BLaER1 treated with 17β-estradiol and CSF1 and Interleukin-3, amounts not matched to agents 10 nM and 100 nM (cell line): ENCODE results near the gene ATXN1.

Experiments
- H3K27ac ChIP-seq, 11 experiments: shearing (Covaris generic); formaldehyde crosslinking; 2 replicates each; pipeline ENCODE4 v1.8.1; 2022
- H3K27me3 ChIP-seq, 11 experiments: shearing (Covaris generic); formaldehyde crosslinking; 2 replicates each; pipeline ENCODE4 v1.8.1; 2022
- H3K36me3 ChIP-seq, 11 experiments: shearing (Covaris generic); formaldehyde crosslinking; 2 replicates each; pipeline ENCODE4 v1.8.1; 2022
- H3K4me1 ChIP-seq, 10 experiments: shearing (Covaris generic); formaldehyde crosslinking; 2 replicates each; pipeline ENCODE4 v1.8.1; 2022
- H3K4me2 ChIP-seq, 11 experiments: shearing (Covaris generic); formaldehyde crosslinking; 2 replicates each; pipeline ENCODE4 v1.8.1; 2022
- H3K4me3 ChIP-seq, 10 experiments: shearing (Covaris generic); formaldehyde crosslinking; 2 replicates each; pipeline ENCODE4 v1.8.1; 2022
- H3K9ac ChIP-seq, 11 experiments: shearing (Covaris generic); formaldehyde crosslinking; 2 replicates each; pipeline ENCODE4 v1.8.1; 2022
- H3K9me3 ChIP-seq, 11 experiments: shearing (Covaris generic); formaldehyde crosslinking; replicated peaks in 1 of 11; 2 replicates each; pipeline ENCODE4 v1.8.1; 2022
- H4K20me1 ChIP-seq, 11 experiments: shearing (Covaris generic); formaldehyde crosslinking; 2 replicates each; pipeline ENCODE4 v1.8.1; 2022
- Cebpa-rat ChIP-seq, 11 experiments: shearing (Covaris generic); IDR thresholded peaks; 2 replicates each; pipeline ENCODE4 v1.8.1; 2022

Gene ATXN1

DNA sequence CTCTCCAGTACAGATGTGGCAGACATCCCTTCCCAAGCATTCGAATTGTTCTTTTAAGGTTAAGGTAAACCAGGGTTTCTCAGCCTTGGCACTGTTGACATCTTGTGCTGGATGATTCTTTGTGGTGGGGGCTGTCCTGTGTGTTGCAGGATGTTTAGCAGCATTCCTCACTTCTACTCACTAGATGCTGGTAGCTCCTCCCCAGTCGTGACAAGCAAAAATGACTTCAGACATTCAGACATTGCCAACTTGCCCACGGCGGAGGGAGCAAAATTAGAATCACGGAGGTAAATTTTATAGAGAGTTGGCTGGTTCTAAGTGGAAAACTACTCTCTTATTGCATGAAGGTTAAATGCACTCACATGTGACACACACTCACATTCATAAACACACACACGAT lies 334.1 kb downstream of the ATXN1 start:
- no peak for TF ChIP-seq Cebpa-rat (IDR thresholded peaks at IDR 0.05)
- Histone ChIP-seq H3K4me2 (no peak overlapping the region), H3K9ac (no peak overlapping the region), H3K36me3 (peaks cover 0 to 75% (median 0%) of the 10 kb centered on the region in 11 experiments; a peak in 6 of 22 replicates), H3K27ac (no peak overlapping the region), H3K27me3 (no peaks in the 10 kb centered on the region), H3K4me1 (peaks cover 0 to 10% (median 0%) of the 10 kb centered on the region in 10 experiments; a peak in 5 of 20 replicates), H3K9me3 (no peaks in the 10 kb centered on the region), H3K4me3 (no peak overlapping the region), H4K20me1 (peaks cover 0 to 20% (median 0%) of the 10 kb centered on the region in 11 experiments; a peak in 3 of 22 replicates)

DNA sequence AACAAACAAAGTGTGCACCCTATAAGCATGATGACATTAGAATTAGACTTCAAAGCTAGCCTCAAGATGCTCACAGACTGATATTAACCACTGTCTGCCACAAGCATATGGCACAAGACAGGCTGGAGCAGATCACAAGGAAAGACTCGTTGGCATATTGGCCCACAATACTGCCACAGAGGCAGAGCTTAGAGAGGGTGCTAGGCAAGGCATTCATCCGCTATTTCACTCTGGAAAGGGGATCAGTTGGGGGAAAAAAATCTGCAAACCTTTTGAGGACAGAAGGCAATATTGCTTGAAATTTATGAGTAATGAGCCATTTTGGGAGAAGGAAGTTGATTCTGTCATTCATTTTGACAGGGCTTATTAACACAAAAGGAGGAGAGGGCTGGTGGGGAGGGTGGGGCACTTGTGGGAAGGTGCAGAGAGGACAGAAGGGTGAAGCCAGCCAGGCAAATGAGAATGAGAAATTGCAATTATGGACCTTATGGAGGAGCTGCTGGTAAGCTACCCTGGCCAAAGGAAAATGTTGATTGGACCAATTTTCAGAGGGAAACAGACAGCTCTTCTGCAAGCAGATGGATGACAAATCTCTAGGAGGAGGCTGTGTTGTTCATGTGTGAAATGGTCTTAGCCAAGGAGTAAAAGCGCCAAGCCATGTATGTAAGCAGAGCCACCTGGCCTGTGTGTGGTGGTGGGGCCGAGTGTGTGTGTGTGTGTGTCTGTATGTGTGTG lies 335.2 kb downstream of the ATXN1 start:
- no peak overlapping the region for H3K27ac ChIP-seq
- peaks cover 0 to 66% (median 0%) of the 10 kb centered on the region in 11 experiments; a peak in 6 of 22 replicates for H3K36me3 ChIP-seq
- H3K9ac ChIP-seq = no peak overlapping the region
- H4K20me1 ChIP-seq = peaks cover 0 to 25% (median 0%) of the 10 kb centered on the region in 11 experiments; a peak in 3 of 22 replicates
- H3K4me3 ChIP-seq = no peak overlapping the region
- no peak overlapping the region for H3K4me2 ChIP-seq
- no peaks in the 10 kb centered on the region for H3K9me3 ChIP-seq
- H3K4me1 ChIP-seq = peaks cover 3 to 16% (median 7%) of the 10 kb centered on the region in 10 experiments
- no peak for TF ChIP-seq Cebpa-rat (IDR thresholded peaks at IDR 0.05)
- H3K27me3 ChIP-seq = no peaks in the 10 kb centered on the region

DNA sequence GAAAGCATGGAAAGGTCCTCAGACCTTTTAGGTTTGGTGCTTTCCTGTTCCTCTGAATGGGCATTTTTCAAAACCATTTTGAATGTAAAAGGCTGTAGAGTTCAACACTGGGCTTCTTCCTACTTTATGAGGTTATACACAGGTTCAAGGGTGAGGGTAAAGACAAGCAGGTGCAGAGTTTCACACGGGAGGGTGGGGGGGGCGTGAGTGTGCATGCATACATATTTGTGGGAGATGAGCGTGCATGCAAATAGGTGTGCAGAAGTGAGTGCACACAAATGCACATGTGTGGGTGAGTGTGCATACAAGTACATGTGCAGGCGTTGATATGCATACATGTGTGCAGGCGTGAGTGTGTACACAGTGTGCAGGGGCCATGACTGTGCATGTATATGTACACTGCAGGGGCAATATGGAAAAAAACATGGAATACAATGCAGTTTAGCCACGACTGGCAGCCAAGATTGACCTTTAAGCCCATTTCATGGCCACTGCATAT lies 339.7 kb downstream of the ATXN1 start:
- Histone ChIP-seq H4K20me1 (peaks cover 0 to 21% (median 0%) of the 10 kb centered on the region in 11 experiments; a peak in 3 of 22 replicates), H3K4me2 (peak overlapping the region; percentile 34 to 68 (median 47)), H3K27ac (peak overlapping the region in 6 of 11 experiments; percentile 1 to 67 (median 42); a peak in 7 of 22 replicates), H3K4me1 (peaks cover 15 to 26% (median 21%) of the 10 kb centered on the region in 10 experiments), H3K27me3 (no peaks in the 10 kb centered on the region), H3K36me3 (peaks cover 0 to 21% (median 0%) of the 10 kb centered on the region in 11 experiments; a peak in 1 of 22 replicates), H3K9ac (peak overlapping the region in 6 of 11 experiments; percentile 1 to 51 (median 13); a peak in 6 of 22 replicates), H3K9me3 (no peaks in the 10 kb centered on the region), H3K4me3 (no peak overlapping the region)
- no peak for TF ChIP-seq Cebpa-rat (IDR thresholded peaks at IDR 0.05)

DNA sequence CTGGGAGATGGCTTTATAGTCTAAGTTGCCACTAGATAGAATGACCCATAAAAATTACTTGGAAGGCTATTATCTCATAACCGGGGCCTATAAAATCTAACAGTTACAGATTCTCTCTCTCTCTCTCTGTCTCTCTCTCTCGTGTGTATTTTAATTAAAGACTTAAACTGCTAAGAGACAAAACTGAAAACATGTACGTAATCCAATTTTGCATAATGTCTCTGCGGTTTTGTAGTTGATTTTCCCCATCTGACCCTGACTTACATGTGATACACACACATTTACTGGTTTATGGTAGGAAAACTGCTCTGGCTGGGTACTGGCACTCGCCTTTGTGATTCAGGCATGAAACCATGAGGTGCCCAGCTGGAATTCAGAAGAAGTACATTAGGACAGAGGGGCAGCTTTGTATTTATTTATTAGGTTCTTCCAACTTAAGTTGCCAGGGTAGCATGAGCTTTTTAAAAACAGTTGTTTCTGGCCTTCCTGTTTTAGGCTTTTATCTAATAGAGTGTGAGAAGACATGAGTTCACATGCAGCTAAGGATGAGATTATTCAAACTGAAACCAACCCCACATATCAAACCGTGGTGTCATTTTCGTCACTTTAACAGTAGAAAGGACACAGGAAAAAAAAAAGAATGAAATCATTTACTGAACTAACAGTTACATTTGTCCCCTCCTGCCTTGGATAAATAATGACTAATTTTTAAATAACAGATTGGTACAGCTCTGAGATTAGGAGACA lies 340.4 kb downstream of the ATXN1 start:
- H3K4me2 ChIP-seq = peak overlapping the region; percentile 11 to 68 (median 47)
- H3K4me1 ChIP-seq = peaks cover 15 to 26% (median 21%) of the 10 kb centered on the region in 10 experiments
- peak overlapping the region in 10 of 11 experiments; percentile 1 to 67 (median 42); a peak in 13 of 22 replicates for H3K27ac ChIP-seq
- H3K4me3 ChIP-seq = no peak overlapping the region
- H3K27me3 ChIP-seq = no peaks in the 10 kb centered on the region
- TF ChIP-seq Cebpa-rat (IDR thresholded peaks at IDR 0.05) = no peak
- peak overlapping the region in 8 of 11 experiments; percentile 1 to 51 (median 14); a peak in 9 of 22 replicates for H3K9ac ChIP-seq
- H4K20me1 ChIP-seq = peaks cover 0 to 21% (median 0%) of the 10 kb centered on the region in 11 experiments; a peak in 3 of 22 replicates
- no peaks in the 10 kb centered on the region for H3K9me3 ChIP-seq
- peaks cover 0 to 20% (median 0%) of the 10 kb centered on the region in 11 experiments; a peak in 2 of 22 replicates for H3K36me3 ChIP-seq

DNA sequence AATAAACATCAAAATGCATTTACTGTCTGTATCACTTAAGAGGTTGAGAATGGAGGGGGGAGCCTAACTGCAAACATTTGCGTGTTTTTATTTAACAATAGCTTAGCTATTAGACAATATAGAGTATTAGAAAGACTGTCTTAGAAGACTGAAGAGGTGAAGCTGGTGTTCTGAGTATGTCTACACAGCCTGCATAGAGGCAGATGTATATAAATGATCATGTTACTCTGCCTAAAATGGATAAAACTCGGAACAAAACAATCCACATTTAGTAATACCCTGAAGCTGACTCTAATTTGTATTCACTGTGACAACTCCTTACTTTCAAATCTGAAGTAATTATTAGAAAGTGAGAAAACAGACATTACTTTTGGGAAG lies 340.9 kb downstream of the ATXN1 start:
- Histone ChIP-seq H3K9ac (peak overlapping the region in 2 of 11 experiments; percentile 47 to 51; a peak in 4 of 22 replicates), H3K27ac (peak overlapping the region in 6 of 11 experiments; percentile 8 to 67 (median 42); a peak in 8 of 22 replicates), H3K4me1 (peaks cover 15 to 27% (median 21%) of the 10 kb centered on the region in 10 experiments), H4K20me1 (peaks cover 0 to 21% (median 0%) of the 10 kb centered on the region in 11 experiments; a peak in 3 of 22 replicates), H3K4me3 (no peak overlapping the region), H3K9me3 (no peaks in the 10 kb centered on the region), H3K27me3 (no peaks in the 10 kb centered on the region), H3K4me2 (peak overlapping the region; percentile 4 to 68 (median 46); a peak in 16 of 22 replicates), H3K36me3 (peaks cover 0 to 16% (median 0%) of the 10 kb centered on the region in 11 experiments; a peak in 3 of 22 replicates)
- no peak for TF ChIP-seq Cebpa-rat (IDR thresholded peaks at IDR 0.05)

DNA sequence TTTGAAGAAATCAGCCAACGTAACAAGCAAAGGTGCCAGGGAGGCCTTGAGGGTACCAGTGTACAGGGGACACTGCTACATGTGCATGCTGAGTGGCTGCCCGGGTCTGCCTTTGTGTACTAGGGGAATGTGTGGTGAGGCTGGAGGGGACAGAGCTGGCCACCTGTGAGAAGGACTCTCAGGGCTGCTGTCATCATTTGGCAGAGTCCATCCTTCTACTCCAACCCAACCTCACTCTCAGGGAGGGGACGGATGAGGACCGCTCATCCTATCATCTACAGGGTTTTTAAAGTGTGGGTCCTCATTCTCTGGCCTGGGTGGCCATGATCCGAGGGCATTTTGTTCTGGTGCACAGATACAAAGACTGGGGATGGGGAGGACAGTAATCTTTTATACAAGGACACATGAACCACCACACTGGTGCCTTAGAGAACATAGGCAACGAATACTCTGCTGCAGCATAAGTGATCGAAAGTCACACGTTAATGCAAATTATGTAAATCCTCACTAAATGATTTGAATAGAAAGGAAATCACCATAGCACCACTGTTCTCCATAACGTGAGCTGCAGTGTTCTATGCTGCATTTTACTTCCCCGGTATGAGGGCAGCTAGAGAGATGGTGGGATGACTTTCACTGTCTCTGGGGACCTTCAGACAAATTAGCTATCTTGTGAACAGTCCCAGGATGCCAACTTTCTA lies 341.5 kb downstream of the ATXN1 start:
- Histone ChIP-seq H3K4me3 (no peak overlapping the region), H3K36me3 (peaks cover 0 to 14% (median 0%) of the 10 kb centered on the region in 11 experiments; a peak in 3 of 22 replicates), H3K9ac (no peak overlapping the region), H3K9me3 (no peaks in the 10 kb centered on the region), H3K27me3 (no peaks in the 10 kb centered on the region), H3K4me2 (peak overlapping the region in 9 of 11 experiments; percentile 4 to 68 (median 46); a peak in 13 of 22 replicates), H3K27ac (peak overlapping the region in 3 of 11 experiments; percentile 46 to 67 (median 51); a peak in 3 of 22 replicates), H4K20me1 (peaks cover 0 to 20% (median 0%) of the 10 kb centered on the region in 11 experiments; a peak in 3 of 22 replicates), H3K4me1 (peaks cover 15 to 28% (median 21%) of the 10 kb centered on the region in 10 experiments)
- TF ChIP-seq Cebpa-rat (IDR thresholded peaks at IDR 0.05) = no peak

DNA sequence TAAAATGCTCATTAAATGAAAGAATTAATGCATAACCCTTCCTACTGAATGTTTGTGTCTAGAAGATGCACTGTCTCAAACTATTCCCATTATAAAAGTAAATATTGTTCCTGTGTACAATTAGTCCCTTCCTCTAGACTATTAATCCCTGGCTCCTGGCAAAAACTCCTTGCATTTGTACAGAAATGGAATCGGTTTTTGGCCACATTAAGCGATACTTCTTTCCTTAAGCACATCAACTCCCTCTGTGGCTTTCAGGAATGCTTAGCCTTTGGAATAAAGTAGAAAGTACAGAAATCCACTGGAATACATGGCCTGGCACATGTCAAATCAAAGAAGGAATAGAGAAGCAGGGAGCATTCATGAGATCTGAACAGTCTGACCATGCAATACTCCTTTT lies 343.1 kb downstream of the ATXN1 start:
- Histone ChIP-seq H3K9ac (no peak overlapping the region), H3K27ac (no peak overlapping the region), H4K20me1 (peaks cover 0 to 23% (median 0%) of the 10 kb centered on the region in 11 experiments; a peak in 3 of 22 replicates), H3K9me3 (no peaks in the 10 kb centered on the region), H3K27me3 (no peaks in the 10 kb centered on the region), H3K36me3 (peaks cover 0 to 4% (median 0%) of the 10 kb centered on the region in 11 experiments; a peak in 2 of 22 replicates), H3K4me2 (no peak overlapping the region), H3K4me1 (peaks cover 19 to 44% (median 27%) of the 10 kb centered on the region in 10 experiments), H3K4me3 (no peak overlapping the region)
- TF ChIP-seq Cebpa-rat (IDR thresholded peaks at IDR 0.05) = no peak

DNA sequence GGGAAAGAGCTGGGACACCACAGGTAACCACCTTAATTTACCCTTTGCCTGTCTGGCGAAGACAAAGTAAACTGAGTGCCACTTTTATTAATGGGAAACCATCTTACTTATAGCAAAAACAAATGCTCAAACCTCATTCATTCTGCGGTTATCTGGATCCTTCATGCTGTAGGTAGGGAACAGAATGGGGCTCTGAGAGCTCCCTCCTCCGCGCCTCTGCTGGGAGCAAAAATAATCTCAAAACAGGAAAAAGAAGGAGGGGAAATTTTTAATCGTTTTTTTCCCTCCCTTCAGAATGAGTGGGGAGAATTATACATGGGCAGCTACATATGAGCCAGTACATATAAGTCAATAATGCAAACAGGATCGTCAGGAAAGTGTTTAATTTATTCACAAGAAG lies 345.6 kb downstream of the ATXN1 start:
- Histone ChIP-seq H3K9me3 (no peaks in the 10 kb centered on the region), H3K4me3 (no peak overlapping the region), H3K36me3 (peaks cover 0 to 7% (median 0%) of the 10 kb centered on the region in 11 experiments; a peak in 3 of 22 replicates), H4K20me1 (peaks cover 0 to 29% (median 0%) of the 10 kb centered on the region in 11 experiments; a peak in 2 of 22 replicates), H3K9ac (no peak overlapping the region), H3K27me3 (no peaks in the 10 kb centered on the region), H3K4me2 (no peak overlapping the region), H3K4me1 (peaks cover 12 to 34% (median 24%) of the 10 kb centered on the region in 10 experiments), H3K27ac (no peak overlapping the region)
- TF ChIP-seq Cebpa-rat (IDR thresholded peaks at IDR 0.05) = no peak
